ENCODE measurements around the gene SERAC1.

Gene SERAC1

GRCh38 chr6:158118886-158119285 is 49.2 kb downstream of the SERAC1 start:
- no peak for DNase-seq

DNA sequence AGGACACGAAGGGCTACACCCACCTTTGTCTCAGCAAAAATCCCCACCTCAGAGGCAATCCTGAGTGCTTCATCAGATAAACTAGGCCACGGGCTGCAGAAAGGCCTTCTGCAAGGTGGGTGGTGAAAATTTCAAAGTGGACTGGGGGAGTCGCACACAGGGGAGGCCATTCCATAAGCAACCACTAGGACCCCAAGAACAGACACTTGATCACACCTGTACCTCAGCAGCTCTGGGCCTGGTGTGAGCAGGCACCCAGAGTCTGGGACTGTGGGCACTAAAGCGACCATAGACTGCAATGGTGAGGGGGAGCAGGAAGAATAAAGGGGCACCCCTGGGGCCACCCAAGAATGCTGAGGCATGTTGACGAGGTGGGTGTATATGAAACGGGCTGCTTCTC is 52.6 kb downstream of the SERAC1 start:
- no peak for DNase-seq

DNA sequence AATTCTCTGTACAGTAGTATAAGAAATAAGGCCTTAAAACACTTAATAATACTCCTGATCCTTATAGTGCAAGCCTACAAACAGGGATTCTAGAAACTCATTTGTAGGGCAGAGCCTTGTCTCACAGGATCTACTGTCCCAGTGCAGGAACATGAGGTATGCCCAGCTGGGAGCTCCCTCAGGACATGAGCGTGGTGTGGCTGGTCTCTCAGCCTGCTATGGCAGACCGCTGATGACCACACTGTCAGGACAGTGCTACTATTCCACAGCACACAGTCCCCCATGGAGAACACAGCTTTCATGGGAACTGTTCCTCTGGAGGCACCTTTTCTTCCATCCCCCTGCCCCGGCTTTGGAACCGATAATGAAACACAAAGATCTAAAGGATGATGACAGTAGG is 53.0 kb downstream of the SERAC1 start:
- DNase-seq = no peak

DNA sequence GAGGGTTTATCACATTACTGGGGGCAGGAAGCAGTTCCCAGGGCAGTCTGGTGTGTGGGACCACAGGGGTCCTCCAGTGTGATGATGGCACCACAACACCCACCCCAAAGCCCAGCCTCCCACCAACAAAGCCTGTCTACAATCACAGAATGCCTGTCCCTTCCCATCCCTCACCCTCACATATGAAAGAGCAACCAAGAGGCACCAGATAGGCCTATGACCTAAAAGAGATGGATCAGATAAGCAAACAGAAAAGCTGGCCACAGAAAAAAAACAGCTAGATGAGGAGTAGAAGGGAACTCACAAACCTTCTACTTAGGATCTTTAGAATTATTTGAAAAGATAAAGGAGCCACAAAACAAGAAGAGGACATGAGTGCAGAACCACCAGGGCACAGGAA is 54.3 kb downstream of the SERAC1 start:
- DNase-seq = no peak

- DNase-seq = no peak
Measured at GRCh38 chr6:158111987-158112386, 56.1 kb downstream of the SERAC1 start.

DNA sequence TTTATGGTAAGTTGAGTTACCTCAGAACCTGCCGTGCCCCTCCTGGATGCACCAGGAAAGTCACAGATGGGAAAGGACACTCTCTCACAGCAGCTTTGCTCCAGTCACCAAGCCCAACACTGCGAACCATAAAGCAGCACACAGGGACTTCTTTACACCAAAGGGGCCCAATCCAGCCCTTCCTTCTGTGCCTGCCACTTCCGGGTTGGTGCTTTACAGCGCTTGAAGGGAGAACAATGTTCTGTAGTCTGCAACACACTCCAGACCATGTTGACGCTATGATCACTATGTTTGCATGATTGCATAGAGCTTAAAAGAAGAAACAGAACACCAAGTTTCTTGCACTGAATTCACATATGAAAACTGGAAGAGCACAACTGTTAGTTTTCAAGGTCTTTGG is 57.1 kb downstream of the SERAC1 start:
- DNase-seq = no peak

- DNase-seq = no peak
Measured at GRCh38 chr6:158109748-158110147, 58.3 kb downstream of the SERAC1 start.

- no peak for DNase-seq
Measured at GRCh38 chr6:158104696-158105095, 63.4 kb downstream of the SERAC1 start.

GRCh38 chr6:158103228-158103627 is 64.8 kb downstream of the SERAC1 start:
- DNase-seq = no peak

- no peak for DNase-seq
Measured at GRCh38 chr6:158095671-158096070, 72.4 kb downstream of the SERAC1 start.

DNA sequence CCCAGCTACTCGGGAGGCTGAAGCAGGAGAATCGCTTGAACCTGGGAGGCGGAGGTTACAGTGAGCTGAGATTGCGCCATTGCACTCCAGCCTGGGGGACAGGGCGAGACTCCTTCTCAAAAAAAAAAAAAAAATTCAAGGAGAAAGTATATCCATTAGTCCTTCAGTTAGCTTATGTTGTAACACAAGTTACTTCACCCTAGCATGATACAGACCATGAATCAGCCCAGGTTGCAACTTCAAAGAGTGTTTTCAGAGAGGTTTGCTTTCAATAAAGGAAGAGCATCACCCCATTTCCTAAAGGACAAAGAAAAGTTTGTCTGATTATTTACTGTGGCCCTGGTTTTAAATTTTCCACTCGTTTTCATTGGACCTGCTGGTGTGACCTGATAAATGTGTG is 73.0 kb downstream of the SERAC1 start:
- no peak for DNase-seq

- no peak for DNase-seq
Measured at GRCh38 chr6:158092806-158093205, 75.3 kb downstream of the SERAC1 start.

GRCh38 chr6:158087224-158087867 is 80.7 kb downstream of the SERAC1 start:
- DNase-seq = no peak

GRCh38 chr6:158086504-158087223 is 81.4 kb downstream of the SERAC1 start:
- DNase-seq = no peak

DNA sequence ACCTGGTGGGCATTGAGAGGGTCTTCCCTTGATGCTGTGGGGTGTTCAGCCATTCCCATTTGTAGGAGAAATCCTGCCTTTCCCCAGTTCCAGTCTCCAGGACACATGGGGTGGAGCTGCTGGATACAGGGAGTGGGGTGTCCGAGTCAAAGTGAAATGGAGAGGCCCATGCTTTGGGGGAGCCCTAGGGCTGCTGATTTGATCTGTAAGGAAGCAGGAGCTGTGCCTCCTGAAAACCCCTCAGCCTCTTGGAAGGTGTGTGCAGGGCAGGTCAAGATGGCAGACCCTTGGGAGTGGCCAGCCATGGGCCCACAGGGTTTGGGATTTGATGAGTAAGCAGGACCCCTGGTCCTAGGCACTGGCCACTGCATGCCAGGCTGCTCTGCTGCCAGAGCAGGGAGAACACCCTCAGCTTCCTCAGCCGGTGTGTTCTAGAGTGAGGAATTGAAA is 82.0 kb downstream of the SERAC1 start:
- DNase-seq = no peak

DNA sequence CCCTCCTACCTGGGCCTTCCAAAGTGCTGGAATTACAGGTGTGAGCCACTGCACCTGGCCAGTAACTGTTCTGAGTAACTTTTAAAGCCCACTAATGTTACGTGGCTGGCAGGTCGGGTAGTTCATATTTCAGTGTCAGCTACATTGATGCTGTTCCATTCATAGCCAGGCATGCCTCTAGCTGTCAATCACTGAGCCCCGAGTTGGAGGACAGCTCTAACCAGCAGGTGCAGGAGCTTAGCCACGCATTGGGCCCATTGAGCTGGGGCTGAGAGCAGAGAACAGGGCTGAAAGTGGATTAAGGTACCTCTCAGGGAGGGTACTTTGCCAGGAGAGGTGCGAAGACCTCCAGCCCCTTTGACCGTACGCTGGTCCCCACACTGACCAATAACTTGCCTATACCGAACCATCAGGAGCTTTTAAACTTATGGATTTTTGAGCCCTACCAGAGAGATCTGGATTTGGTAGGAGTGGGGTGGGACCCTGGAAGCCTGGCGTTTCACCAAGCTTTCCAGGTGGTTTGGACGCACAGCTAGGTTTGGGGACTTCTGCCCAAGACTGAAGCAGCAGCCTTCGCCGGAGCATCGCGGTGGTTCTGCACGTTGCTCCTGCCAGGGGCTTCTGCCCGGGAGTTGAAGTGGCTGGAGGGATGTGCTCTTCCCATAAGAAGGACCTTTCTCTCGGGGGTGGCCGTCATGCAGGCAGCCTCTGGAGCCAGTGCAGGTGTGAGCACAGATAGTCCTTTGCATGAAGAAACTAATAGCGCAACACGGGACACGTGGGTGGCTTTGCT is 82.6 kb downstream of the SERAC1 start:
- DNase-seq = no peak

- DNase-seq = no peak
Measured at GRCh38 chr6:158083455-158084325, 84.4 kb downstream of the SERAC1 start.

- no peak for DNase-seq
Measured at GRCh38 chr6:158081657-158081935, 86.5 kb downstream of the SERAC1 start.

DNA sequence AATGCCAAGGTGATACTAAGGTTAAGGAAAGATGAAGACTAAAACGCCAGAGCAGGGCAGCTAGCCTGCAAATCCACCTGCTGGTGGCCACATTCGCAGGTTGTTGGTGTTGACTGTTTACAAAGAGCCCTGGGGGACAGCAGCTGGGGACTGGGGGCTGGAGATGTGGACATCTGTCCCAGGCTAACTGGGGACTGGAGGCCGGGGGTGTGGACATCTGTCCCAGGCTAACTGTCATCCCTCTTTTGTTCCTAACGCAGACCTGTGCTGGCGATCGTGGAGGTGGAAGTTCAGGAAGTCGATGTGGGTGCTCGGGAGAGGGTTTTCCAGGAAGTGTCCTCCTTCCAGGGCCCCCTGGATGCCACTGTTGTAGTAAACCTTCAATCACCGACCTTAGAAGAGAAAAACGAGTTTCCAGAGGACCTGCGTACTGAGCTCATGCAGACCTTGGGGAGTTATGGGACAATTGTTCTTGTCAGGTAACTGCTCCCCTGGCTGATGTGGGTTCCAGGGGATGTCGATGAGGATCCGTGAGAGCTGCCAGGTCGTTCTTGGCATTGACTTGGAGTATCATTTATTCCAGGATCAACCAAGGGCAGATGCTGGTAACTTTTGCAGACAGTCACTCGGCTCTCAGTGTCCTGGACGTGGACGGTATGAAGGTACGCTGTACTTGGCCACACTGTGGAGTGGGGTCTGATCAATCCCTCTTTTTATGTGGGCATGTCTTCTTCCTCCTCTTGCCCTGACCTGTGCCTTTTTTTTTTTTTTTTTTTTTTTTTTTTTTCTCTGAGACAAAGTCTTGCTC is 87.0 kb downstream of the SERAC1 start:
- no peak for DNase-seq

- DNase-seq = no peak
Measured at GRCh38 chr6:158078320-158078719, 89.7 kb downstream of the SERAC1 start.

DNA sequence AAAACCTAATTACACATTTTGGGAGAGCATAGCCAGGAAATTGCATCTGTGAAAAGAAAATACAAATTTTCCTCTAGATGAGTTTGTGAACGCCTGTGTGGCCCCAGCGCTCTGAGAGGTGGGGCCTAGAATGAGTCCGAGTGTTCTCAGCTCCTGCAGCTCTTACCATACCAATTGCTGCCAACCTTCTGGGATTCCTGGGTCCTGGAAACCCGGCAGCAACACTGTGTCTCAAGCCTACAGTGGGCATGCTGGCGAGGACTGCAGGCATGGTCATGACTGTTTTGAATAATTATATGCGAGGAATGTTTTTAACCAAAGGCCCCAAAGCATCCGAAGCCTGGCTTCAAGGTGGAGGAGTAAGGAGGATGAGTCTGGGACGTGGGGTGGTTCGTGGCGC is 90.4 kb downstream of the SERAC1 start:
- DNase-seq = no peak

- DNase-seq = no peak
Measured at GRCh38 chr6:158076548-158076947, 91.5 kb downstream of the SERAC1 start.

All from NCI-H774 (cell line).